GM23248 (cell line): ENCODE results near the gene STARD13.

ENCODE experiments used
- EZH2 ChIP-seq: fragments of 200-600 bp; sonication (generic); IDR thresholded peaks from 2 replicates; pipeline ENCODE4 v1.6.1; 2018; ENCODE audit warnings: antibody characterized with exemption, mild to moderate bottlenecking; ENCODE audit not compliant: insufficient read depth, poor library complexity, severe bottlenecking
- EZH2phosphoT487 ChIP-seq: fragments of 200-600 bp; sonication (generic); IDR thresholded peaks from 2 replicates; pipeline ENCODE4 v1.6.1; 2018; ENCODE audit warnings: antibody characterized with exemption, moderate library complexity, mild to moderate bottlenecking, low read depth; ENCODE audit not compliant: insufficient read depth

- TF ChIP-seq EZH2 (no peak), EZH2phosphoT487 (no peak)
These were observed 4.4 kb upstream of the STARD13 start for GRCh38 chr13:33289966-33290365.
